ENCODE results near the gene CLEC2D.
"Not testable (repeated sequence)": the region's sequence is repeated elsewhere in the genome, so short reads cannot be mapped to it uniquely, and the experiment has no call there.

CLEC2D gene

DNA sequence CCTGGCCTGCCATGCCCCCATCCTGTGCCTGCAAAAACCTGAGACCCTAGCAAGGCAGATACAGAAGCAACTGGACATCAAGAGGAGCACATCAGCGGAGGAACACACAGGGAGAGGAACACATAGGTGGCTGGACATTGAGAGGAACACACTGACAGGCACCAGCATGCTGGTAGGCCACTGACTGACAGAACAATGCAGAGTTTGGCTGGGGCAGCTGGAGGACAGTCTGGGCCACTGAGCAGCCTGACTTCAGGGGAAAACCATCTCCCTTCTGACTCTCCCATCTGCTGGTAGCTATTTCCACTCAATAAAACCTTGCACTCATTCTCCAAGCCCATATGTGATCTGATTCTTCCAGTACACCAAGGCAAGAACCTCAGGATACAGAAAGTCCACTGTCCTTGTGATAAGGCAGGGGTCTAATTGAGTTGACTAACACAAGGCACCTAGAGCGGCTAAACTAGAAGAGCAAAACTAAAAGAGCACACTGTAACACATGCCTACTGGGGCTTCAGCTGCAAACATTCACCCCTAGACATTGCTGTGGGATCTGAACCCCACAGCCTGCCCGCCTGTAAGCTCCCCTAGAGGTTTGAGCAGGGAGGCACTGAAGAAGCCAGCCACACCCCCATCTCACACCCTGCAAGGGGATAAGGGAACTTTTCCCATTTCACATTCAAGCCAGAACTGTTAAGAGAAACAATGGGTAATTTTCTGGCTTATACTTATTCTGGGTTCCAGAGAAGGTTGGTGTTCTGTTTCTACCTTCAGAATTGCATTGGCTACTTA lies 41.3 kb downstream of the CLEC2D start:
- in situ Hi-C loops (cut with HindIII; ENCODE audit: low pct_unique_long_range_greater_than_20kb, low sequenced_read_pairs), result no loop called here
- no peak for DNase-seq (ENCODE audit: low read depth in 1 of 2, low spot score in 1 of 2)
- no peak for TF ChIP-seq JUND (IDR thresholded peaks at IDR 0.05; ENCODE audit: low read depth)

DNA sequence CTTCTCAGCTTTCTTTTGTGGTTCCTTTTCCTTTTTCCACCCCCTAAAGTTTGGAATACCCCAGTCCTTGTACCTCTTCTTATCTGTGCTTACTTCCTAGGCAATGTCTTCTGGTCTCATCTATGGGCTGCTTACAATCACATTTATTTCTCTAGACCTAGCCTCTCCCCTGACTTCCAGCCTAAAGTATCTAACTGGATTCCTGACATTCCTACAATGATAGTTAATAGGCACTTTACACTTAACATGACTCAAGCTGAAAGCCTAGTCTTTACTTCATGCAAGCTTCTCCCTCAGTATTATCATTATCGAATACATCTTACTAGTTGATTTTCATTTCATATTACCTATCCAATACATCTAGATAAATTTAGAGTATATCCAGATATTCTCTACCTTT lies 42.2 kb downstream of the CLEC2D start:
- DNase-seq (ENCODE audit: low read depth in 1 of 2, low spot score in 1 of 2), result no peak
- in situ Hi-C loops (cut with HindIII; ENCODE audit: low pct_unique_long_range_greater_than_20kb, low sequenced_read_pairs), result no loop called here
- TF ChIP-seq JUND (IDR thresholded peaks at IDR 0.05; ENCODE audit: low read depth), result no peak

GRCh38 chr12:9713032-9713558 lies 43.6 kb downstream of the CLEC2D start:
- DNase-seq (ENCODE audit: low read depth in 1 of 2, low spot score in 1 of 2); in situ Hi-C loops (cut with HindIII; ENCODE audit: low pct_unique_long_range_greater_than_20kb, low sequenced_read_pairs): not testable (repeated sequence)

DNA sequence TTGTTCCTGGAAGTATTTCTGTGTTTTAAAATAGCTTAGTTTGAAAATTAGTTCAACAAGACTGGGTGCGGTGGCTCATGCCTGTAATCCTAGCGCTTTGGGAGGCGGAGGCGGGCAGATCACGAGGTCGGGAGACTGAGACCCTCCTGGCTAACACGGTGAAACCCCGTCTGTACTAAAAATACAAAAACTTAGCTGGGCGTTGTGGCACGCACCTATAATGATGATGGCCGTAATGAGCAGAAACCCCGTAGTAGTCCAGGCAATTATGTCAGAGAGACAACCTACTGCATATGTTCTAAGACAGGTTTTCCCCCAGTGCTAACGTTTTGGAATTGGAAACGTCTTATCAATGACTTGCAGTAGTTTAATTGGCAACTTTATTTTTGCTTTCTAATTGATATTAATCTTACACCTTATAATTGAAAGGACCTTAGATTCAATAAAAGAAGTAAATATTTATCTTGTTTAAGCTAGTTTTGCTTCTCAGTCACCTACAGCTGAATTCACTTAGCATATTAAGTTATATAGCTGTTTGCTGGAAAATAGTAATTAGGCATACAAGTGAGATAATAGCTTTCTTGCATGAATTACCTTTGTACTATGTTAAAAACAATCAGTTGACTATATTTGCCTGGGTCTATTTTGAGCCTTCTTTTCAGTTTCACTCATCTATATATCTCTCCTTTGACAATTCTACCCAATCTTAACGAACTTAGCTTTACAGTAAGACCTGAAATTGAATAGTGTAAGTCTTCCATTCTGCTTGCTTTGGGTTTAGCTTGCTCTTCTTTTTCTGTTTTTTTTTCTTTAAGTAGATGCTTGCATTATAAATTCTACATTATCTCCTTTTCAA lies 47.8 kb downstream of the CLEC2D start:
- DNase-seq (ENCODE audit: low read depth in 1 of 2, low spot score in 1 of 2), result no peak
- in situ Hi-C loops (cut with HindIII; ENCODE audit: low pct_unique_long_range_greater_than_20kb, low sequenced_read_pairs), result no loop called here
- no peak for TF ChIP-seq JUND (IDR thresholded peaks at IDR 0.05; ENCODE audit: low read depth)

DNA sequence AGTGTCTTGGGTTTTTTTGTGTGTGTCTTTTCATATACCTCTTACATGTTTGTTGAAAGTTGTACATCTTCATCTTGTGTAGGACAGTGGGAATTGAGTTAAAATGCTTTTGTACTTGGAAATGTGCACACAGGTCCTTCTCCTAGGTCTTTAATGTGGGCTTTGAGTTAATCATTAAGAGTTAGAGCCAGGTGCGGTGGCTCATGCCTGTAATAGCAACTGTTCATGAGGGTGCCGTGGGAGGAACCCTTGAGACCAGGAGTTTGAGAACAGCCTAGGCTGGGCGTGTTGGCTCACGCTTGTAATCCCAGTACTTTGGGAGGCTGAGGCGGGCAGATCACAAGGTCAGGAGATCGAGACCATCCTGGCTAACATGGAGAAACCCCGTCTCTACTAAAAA lies 49.5 kb downstream of the CLEC2D start:
- DNase-seq (ENCODE audit: low read depth in 1 of 2, low spot score in 1 of 2), result no peak
- no peak for TF ChIP-seq JUND (IDR thresholded peaks at IDR 0.05; ENCODE audit: low read depth)
- in situ Hi-C loops (cut with HindIII; ENCODE audit: low pct_unique_long_range_greater_than_20kb, low sequenced_read_pairs), result no loop called here

- no peak for TF ChIP-seq JUND (IDR thresholded peaks at IDR 0.05; ENCODE audit: low read depth)
- DNase-seq (ENCODE audit: low read depth in 1 of 2, low spot score in 1 of 2), result no peak
- in situ Hi-C loops (cut with HindIII; ENCODE audit: low pct_unique_long_range_greater_than_20kb, low sequenced_read_pairs), result no loop called here
Measured at GRCh38 chr12:9719790-9720189, 50.3 kb downstream of the CLEC2D start.

DNA sequence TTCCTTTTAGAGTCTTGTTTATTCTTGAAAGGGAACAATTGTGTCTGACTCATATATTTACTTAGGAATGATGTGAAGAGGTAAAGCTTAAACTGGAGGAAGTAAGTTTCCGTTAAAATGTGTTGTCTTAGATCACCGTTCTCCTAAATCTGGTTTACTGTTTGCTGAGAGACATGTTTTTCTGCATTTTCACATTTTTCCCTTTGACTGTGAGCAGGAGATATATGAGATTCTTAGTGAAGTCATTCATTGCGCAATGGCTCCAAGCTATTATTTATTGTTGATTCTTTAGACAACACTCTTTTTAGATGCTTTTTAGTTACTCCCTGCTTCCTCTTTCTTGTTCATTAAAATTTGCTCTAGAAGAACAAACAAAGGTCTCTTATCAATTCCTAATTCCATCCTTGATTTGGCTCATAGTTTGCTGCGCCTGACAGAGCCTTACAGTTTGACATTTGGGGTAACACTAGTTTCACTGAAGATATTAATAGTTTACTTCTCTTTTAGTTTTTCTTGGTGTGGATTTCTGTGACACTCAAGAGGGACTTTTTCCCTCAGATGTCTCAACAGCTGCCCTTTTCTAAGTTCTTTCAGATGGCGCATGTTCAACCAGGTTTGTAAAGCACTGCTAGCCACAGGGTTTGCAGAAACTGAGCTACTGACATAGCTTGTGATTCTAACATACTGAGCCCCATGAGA lies 52.0 kb downstream of the CLEC2D start:
- peak in 1 of 2 experiments; percentile 37 for DNase-seq (ENCODE audit: low read depth in 1 of 2, low spot score in 1 of 2)
- no peak for TF ChIP-seq JUND (IDR thresholded peaks at IDR 0.05; ENCODE audit: low read depth)
- in situ Hi-C loops (cut with HindIII; ENCODE audit: low pct_unique_long_range_greater_than_20kb, low sequenced_read_pairs), result no loop called here

DNA sequence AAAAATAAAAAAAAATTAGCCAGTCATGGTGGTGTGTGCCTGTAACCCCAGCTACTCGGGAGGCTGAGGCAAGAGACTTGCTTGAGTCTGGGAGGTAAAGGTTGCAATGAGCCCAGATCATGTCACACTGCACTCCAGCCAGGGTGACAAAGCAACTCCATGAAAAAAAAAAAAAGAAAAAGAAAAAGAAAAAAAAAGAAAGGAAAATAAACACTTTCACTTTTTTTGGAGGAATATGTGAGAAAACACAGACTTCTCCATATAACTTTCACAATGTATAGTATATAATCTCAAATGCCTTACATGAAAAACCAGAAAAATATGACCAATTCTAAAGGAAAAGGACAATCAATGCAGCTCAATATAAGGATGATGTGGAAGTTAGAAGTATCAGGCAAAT lies 54.5 kb downstream of the CLEC2D start:
- TF ChIP-seq JUND (IDR thresholded peaks at IDR 0.05; ENCODE audit: low read depth), result no peak
- DNase-seq (ENCODE audit: low read depth in 1 of 2, low spot score in 1 of 2), result no peak
- in situ Hi-C loops (cut with HindIII; ENCODE audit: low pct_unique_long_range_greater_than_20kb, low sequenced_read_pairs), result no loop called here

GRCh38 chr12:9725213-9725870 lies 55.8 kb downstream of the CLEC2D start:
- DNase-seq (ENCODE audit: low read depth in 1 of 2, low spot score in 1 of 2), result no peak
- no peak for TF ChIP-seq JUND (IDR thresholded peaks at IDR 0.05; ENCODE audit: low read depth)
- in situ Hi-C loops (cut with HindIII; ENCODE audit: low pct_unique_long_range_greater_than_20kb, low sequenced_read_pairs), result no loop called here

- no peak for TF ChIP-seq JUND (IDR thresholded peaks at IDR 0.05; ENCODE audit: low read depth)
- DNase-seq (ENCODE audit: low read depth in 1 of 2, low spot score in 1 of 2), result no peak
- in situ Hi-C loops (cut with HindIII; ENCODE audit: low pct_unique_long_range_greater_than_20kb, low sequenced_read_pairs), result no loop called here
Measured at GRCh38 chr12:9727813-9728212, 58.3 kb downstream of the CLEC2D start.

- in situ Hi-C loops (cut with HindIII; ENCODE audit: low pct_unique_long_range_greater_than_20kb, low sequenced_read_pairs), result no loop called here
- DNase-seq (ENCODE audit: low read depth in 1 of 2, low spot score in 1 of 2), result no peak
- no peak for TF ChIP-seq JUND (IDR thresholded peaks at IDR 0.05; ENCODE audit: low read depth)
Measured at GRCh38 chr12:9729082-9729481, 59.6 kb downstream of the CLEC2D start.

DNA sequence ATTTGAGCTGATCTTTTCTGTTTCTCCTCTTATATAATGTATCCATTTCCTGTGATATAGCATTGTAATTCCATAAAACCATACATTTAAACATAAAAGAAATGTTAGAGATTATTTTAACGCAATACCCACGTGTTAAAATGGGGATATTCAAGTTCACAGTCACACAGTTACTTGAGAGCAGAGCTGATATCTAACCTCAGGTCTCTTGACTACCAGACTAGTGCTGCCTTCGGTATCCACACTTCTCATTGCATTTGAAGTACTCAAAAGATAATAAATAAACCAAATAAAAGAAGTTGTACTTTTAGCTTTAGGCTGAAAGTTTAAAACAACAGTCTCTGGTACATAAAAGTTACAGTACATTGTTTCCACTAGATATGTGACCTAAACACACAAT lies 60.5 kb downstream of the CLEC2D start:
- TF ChIP-seq JUND (IDR thresholded peaks at IDR 0.05; ENCODE audit: low read depth), result no peak
- DNase-seq (ENCODE audit: low read depth in 1 of 2, low spot score in 1 of 2), result no peak
- in situ Hi-C loops (cut with HindIII; ENCODE audit: low pct_unique_long_range_greater_than_20kb, low sequenced_read_pairs), result no loop called here
